ENCODE measurements around the gene GPR158. TPM values are rescaled to one million over a fixed set of nuclear protein-coding genes. Genes with fewer than 3 reads are reported as not detected.

GPR158 gene
- total RNA-seq, 2 donors from 2014 or later, result 0.09 to 0.29 TPM

GRCh38 chr10:25547382-25547781 lies 372.6 kb downstream of the GPR158 start:
- Mint-ChIP-seq H3K4me3 (no peak overlapping the region), H3K36me3 (ENCODE audit: low read depth) (no peaks in the 10 kb centered on the region), H3K27ac (no peak overlapping the region), H3K9me3 (no peaks in the 10 kb centered on the region), H3K27me3 (ENCODE audit: insufficient read depth) (no peaks in the 10 kb centered on the region), H3K4me1 (peaks cover 3% of the 10 kb centered on the region)
- H3K4me3 ChIP-seq (ENCODE audit: low read length), result no peak overlapping the region
- peak overlapping the region; percentile 68 for H3K27ac ChIP-seq (ENCODE audit: low read depth, low read length)
- no peak for DNase-seq
- no peaks in the 10 kb centered on the region for H3K36me3 ChIP-seq (ENCODE audit: control insufficient read depth, insufficient read depth, low read length)
- 67 to 83% methylated on average over 4 of the region's 4 CpGs for WGBS, 2 experiments (ENCODE audit: insufficient coverage in 1 of 2, insufficient read length in 1 of 2)
- H3K9ac ChIP-seq (ENCODE audit: extremely low read depth, low read length, poor library complexity, severe bottlenecking), result no peak overlapping the region
- no peaks in the 10 kb centered on the region for H3K4me1 ChIP-seq (ENCODE audit: control insufficient read depth, insufficient read depth, low read length)
- H3K9me3 ChIP-seq (ENCODE audit: control insufficient read depth, low read length), result no peaks in the 10 kb centered on the region
- no peak for TF ChIP-seq CTCF (conservative IDR thresholded peaks at IDR 0.05)
- no peaks in the 10 kb centered on the region for H3K27me3 ChIP-seq (ENCODE audit: control insufficient read depth, insufficient read depth, low read length, poor library complexity, severe bottlenecking)

- H3K27ac ChIP-seq (ENCODE audit: low read depth, low read length), result no peak overlapping the region
- 91% methylated on average over 5 of the region's 5 CpGs; no CpG with 5 or more reads in 1 of the 2 experiments for WGBS, 2 experiments (ENCODE audit: insufficient coverage in 1 of 2, insufficient read length in 1 of 2)
These were observed 377.6 kb downstream of the GPR158 start for GRCh38 chr10:25552283-25552919.

GRCh38 chr10:25555865-25556264 lies 381.1 kb downstream of the GPR158 start:
- H3K4me1 ChIP-seq (ENCODE audit: control insufficient read depth, insufficient read depth, low read length), result no peaks in the 10 kb centered on the region
- WGBS, 2 experiments (ENCODE audit: insufficient coverage in 1 of 2, insufficient read length in 1 of 2), result 85 to 94% methylated on average over 4 to 5 of the region's 5 CpGs
- H3K36me3 ChIP-seq (ENCODE audit: control insufficient read depth, insufficient read depth, low read length), result no peaks in the 10 kb centered on the region
- H3K27ac Mint-ChIP-seq, result no peak overlapping the region
- no peak overlapping the region for H3K4me3 Mint-ChIP-seq
- no peak overlapping the region for H3K27ac ChIP-seq (ENCODE audit: low read depth, low read length)
- H3K4me1 Mint-ChIP-seq, result peaks cover 7% of the 10 kb centered on the region
- H3K27me3 ChIP-seq (ENCODE audit: control insufficient read depth, insufficient read depth, low read length, poor library complexity, severe bottlenecking), result no peaks in the 10 kb centered on the region
- no peak overlapping the region for H3K4me3 ChIP-seq (ENCODE audit: low read length)
- H3K27me3 Mint-ChIP-seq (ENCODE audit: insufficient read depth), result no peaks in the 10 kb centered on the region
- no peaks in the 10 kb centered on the region for H3K9me3 ChIP-seq (ENCODE audit: control insufficient read depth, low read length)
- no peaks in the 10 kb centered on the region for H3K36me3 Mint-ChIP-seq (ENCODE audit: low read depth)
- peak; percentile 76 for TF ChIP-seq CTCF (conservative IDR thresholded peaks at IDR 0.05)
- H3K9me3 Mint-ChIP-seq, result no peaks in the 10 kb centered on the region
- no peak overlapping the region for H3K9ac ChIP-seq (ENCODE audit: extremely low read depth, low read length, poor library complexity, severe bottlenecking)
- no peak for DNase-seq

More at GRCh38 chr10:25552283-25552919, 377.6 kb downstream of the GPR158 start:
- TF ChIP-seq CTCF (conservative IDR thresholded peaks at IDR 0.05), result no peak
- no peaks in the 10 kb centered on the region for H3K27me3 ChIP-seq (ENCODE audit: control insufficient read depth, insufficient read depth, low read length, poor library complexity, severe bottlenecking)
- H3K4me1 ChIP-seq (ENCODE audit: control insufficient read depth, insufficient read depth, low read length), result no peaks in the 10 kb centered on the region
- no peaks in the 10 kb centered on the region for H3K36me3 ChIP-seq (ENCODE audit: control insufficient read depth, insufficient read depth, low read length)
- H3K27ac Mint-ChIP-seq, result no peak overlapping the region
- no peaks in the 10 kb centered on the region for H3K36me3 Mint-ChIP-seq (ENCODE audit: low read depth)
- H3K9me3 ChIP-seq (ENCODE audit: control insufficient read depth, low read length), result no peaks in the 10 kb centered on the region
- H3K4me1 Mint-ChIP-seq, result peaks cover under 1% of the 10 kb centered on the region
- no peaks in the 10 kb centered on the region for H3K27me3 Mint-ChIP-seq (ENCODE audit: insufficient read depth)
- no peaks in the 10 kb centered on the region for H3K9me3 Mint-ChIP-seq
- no peak overlapping the region for H3K4me3 ChIP-seq (ENCODE audit: low read length)
- no peak overlapping the region for H3K4me3 Mint-ChIP-seq
- no peak for DNase-seq
- H3K9ac ChIP-seq (ENCODE audit: extremely low read depth, low read length, poor library complexity, severe bottlenecking), result no peak overlapping the region
